ENCODE measurements around the gene ARCN1. TPM values are rescaled to one million over a fixed set of nuclear protein-coding genes. Genes with fewer than 3 reads are reported as not detected.

ARCN1 gene
- polyA plus RNA-seq, 1 donor from 2014 or later = 67.2 TPM

DNA sequence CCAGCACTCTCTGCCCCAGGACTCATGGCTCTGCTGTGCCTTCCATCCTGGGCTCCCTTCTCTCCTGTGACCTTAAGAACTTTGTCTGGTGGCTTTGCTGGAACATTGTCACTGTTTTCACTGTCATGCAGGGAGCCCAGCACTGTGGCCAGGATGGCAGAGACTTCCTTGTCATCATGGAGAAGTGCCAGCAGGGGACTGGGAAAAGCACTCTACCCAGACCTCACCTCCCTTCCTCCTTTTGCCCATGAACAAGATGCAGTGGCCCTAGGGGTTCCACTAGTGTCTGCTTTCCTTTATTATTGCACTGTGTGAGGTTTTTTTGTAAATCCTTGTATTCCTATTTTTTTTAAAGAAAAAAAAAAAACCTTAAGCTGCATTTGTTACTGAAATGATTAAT, 47.9 kb upstream of the ARCN1 start:
- Histone ChIP-seq H3K9me2 (ENCODE audit: insufficient read depth, low read length) (no peaks in the 10 kb centered on the region), H3K79me2 (replicated peaks; ENCODE audit: insufficient read depth, low read length) (no peaks in the 10 kb centered on the region), H3K27ac (ENCODE audit: low read length) (no peak overlapping the region), H3F3A (ENCODE audit: insufficient read depth, low read length, poor library complexity, severe bottlenecking) (no peaks in the 10 kb centered on the region), H3K4me2 (ENCODE audit: low read length) (no peak overlapping the region), H3K9me3 (ENCODE audit: low read length) (no peaks in the 10 kb centered on the region), H3K36me3 (ENCODE audit: insufficient read depth, low read length) (peaks cover 5% of the 10 kb centered on the region), H2AFZ (ENCODE audit: low read depth, low read length) (no peak overlapping the region), H3K4me3 (ENCODE audit: low read length) (no peak overlapping the region), H3K9ac (ENCODE audit: low read length) (no peak overlapping the region), H3K27me3 (ENCODE audit: insufficient read depth, low read depth, low read length) (no peaks in the 10 kb centered on the region), H4K20me1 (ENCODE audit: insufficient read depth) (no peaks in the 10 kb centered on the region)
- TF ChIP-seq TAF1 (IDR thresholded peaks at IDR 0.05; ENCODE audit: low read depth) (no peak), EP300 (conservative IDR thresholded peaks at IDR 0.05; ENCODE audit: poor library complexity, severe bottlenecking) (no peak), SMC3 (conservative IDR thresholded peaks at IDR 0.05; ENCODE audit: poor library complexity) (no peak), MXI1 (conservative IDR thresholded peaks at IDR 0.05; ENCODE audit: poor library complexity, severe bottlenecking) (no peak), RAD21 (conservative IDR thresholded peaks at IDR 0.05) (no peak), POLR2AphosphoS5 (IDR thresholded peaks at IDR 0.05) (no peak), EZH2 (IDR thresholded peaks at IDR 0.05; ENCODE audit: borderline replicate concordance, insufficient read depth, low read length, poor library complexity, severe bottlenecking) (no peak)
- TF ChIP-seq, protein P1, sequence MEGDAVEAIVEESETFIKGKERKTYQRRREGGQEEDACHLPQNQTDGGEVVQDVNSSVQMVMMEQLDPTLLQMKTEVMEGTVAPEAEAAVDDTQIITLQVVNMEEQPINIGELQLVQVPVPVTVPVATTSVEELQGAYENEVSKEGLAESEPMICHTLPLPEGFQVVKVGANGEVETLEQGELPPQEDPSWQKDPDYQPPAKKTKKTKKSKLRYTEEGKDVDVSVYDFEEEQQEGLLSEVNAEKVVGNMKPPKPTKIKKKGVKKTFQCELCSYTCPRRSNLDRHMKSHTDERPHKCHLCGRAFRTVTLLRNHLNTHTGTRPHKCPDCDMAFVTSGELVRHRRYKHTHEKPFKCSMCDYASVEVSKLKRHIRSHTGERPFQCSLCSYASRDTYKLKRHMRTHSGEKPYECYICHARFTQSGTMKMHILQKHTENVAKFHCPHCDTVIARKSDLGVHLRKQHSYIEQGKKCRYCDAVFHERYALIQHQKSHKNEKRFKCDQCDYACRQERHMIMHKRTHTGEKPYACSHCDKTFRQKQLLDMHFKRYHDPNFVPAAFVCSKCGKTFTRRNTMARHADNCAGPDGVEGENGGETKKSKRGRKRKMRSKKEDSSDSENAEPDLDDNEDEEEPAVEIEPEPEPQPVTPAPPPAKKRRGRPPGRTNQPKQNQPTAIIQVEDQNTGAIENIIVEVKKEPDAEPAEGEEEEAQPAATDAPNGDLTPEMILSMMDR (IDR thresholded peaks at IDR 0.05; ENCODE audit: poor library complexity, severe bottlenecking) = no peak
- TF ChIP-seq, protein P2, sequence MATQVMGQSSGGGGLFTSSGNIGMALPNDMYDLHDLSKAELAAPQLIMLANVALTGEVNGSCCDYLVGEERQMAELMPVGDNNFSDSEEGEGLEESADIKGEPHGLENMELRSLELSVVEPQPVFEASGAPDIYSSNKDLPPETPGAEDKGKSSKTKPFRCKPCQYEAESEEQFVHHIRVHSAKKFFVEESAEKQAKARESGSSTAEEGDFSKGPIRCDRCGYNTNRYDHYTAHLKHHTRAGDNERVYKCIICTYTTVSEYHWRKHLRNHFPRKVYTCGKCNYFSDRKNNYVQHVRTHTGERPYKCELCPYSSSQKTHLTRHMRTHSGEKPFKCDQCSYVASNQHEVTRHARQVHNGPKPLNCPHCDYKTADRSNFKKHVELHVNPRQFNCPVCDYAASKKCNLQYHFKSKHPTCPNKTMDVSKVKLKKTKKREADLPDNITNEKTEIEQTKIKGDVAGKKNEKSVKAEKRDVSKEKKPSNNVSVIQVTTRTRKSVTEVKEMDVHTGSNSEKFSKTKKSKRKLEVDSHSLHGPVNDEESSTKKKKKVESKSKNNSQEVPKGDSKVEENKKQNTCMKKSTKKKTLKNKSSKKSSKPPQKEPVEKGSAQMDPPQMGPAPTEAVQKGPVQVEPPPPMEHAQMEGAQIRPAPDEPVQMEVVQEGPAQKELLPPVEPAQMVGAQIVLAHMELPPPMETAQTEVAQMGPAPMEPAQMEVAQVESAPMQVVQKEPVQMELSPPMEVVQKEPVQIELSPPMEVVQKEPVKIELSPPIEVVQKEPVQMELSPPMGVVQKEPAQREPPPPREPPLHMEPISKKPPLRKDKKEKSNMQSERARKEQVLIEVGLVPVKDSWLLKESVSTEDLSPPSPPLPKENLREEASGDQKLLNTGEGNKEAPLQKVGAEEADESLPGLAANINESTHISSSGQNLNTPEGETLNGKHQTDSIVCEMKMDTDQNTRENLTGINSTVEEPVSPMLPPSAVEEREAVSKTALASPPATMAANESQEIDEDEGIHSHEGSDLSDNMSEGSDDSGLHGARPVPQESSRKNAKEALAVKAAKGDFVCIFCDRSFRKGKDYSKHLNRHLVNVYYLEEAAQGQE (IDR thresholded peaks at IDR 0.05; ENCODE audit: borderline replicate concordance) = no peak

DNA sequence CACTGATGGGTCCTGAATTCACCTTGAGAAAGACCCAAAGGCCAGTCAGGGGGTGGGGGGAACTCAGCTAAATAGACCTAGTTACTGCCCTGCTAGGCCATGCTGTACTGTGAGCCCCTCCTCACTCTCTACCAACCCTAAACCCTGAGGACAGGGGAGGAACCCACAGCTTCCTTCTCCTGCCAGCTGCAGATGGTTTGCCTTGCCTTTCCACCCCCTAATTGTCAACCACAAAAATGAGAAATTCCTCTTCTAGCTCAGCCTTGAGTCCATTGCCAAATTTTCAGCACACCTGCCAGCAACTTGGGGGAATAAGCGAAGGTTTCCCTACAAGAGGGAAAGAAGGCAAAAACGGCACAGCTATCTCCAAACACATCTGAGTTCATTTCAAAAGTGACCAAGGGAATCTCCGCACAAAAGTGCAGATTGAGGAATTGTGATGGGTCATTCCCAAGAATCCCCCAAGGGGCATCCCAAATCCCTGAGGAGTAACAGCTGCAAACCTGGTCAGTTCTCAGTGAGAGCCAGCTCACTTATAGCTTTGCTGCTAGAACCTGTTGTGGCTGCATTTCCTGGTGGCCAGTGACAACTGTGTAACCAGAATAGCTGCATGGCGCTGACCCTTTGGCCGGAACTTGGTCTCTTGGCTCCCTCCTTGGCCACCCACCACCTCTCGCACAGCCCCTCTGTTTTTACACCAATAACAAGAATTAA, 47.3 kb upstream of the ARCN1 start:
- no peaks in the 10 kb centered on the region for H3F3A ChIP-seq (ENCODE audit: insufficient read depth, low read length, poor library complexity, severe bottlenecking)
- H3K9me2 ChIP-seq (ENCODE audit: insufficient read depth, low read length) = no peaks in the 10 kb centered on the region
- H3K9me3 ChIP-seq (ENCODE audit: low read length) = no peaks in the 10 kb centered on the region
- H3K9ac ChIP-seq (ENCODE audit: low read length) = no peak overlapping the region
- H3K79me2 ChIP-seq (replicated peaks; ENCODE audit: insufficient read depth, low read length) = peaks cover 5% of the 10 kb centered on the region
- TF ChIP-seq, protein P2 (IDR thresholded peaks at IDR 0.05; ENCODE audit: borderline replicate concordance) = no peak
- TF ChIP-seq, protein P1 (IDR thresholded peaks at IDR 0.05; ENCODE audit: poor library complexity, severe bottlenecking) = no peak
- no peak for TF ChIP-seq RAD21 (conservative IDR thresholded peaks at IDR 0.05)
- TF ChIP-seq POLR2AphosphoS5 (IDR thresholded peaks at IDR 0.05) = no peak
- TF ChIP-seq SMC3 (conservative IDR thresholded peaks at IDR 0.05; ENCODE audit: poor library complexity) = no peak
- no peak overlapping the region for H3K4me2 ChIP-seq (ENCODE audit: low read length)
- H3K36me3 ChIP-seq (ENCODE audit: insufficient read depth, low read length) = peaks cover 5% of the 10 kb centered on the region
- H3K4me3 ChIP-seq (ENCODE audit: low read length) = no peak overlapping the region
- H3K27me3 ChIP-seq (ENCODE audit: insufficient read depth, low read depth, low read length) = no peaks in the 10 kb centered on the region
- H4K20me1 ChIP-seq (ENCODE audit: insufficient read depth) = no peaks in the 10 kb centered on the region
- no peak overlapping the region for H2AFZ ChIP-seq (ENCODE audit: low read depth, low read length)
- H3K27ac ChIP-seq (ENCODE audit: low read length) = no peak overlapping the region
